ENCODE results near the gene KCNQ5. TPM values are rescaled to one million over a fixed set of nuclear protein-coding genes. Genes with fewer than 3 reads are reported as not detected.

Gene KCNQ5
- total and polyA plus RNA-seq, 12 donors = 0.10 to 3.6 (median 0.52) TPM

GRCh38 chr6:73174646-73175045, 552.8 kb downstream of the KCNQ5 start:
- Histone ChIP-seq H3K36me3 (replicated peaks in 1 of 2) (no peaks in the 10 kb centered on the region), H3K4me3 (no peak overlapping the region), H3K27ac (no peak overlapping the region), H3K4me1 (replicated peaks in 1 of 2) (no peaks in the 10 kb centered on the region), H3K27me3 (no peaks in the 10 kb centered on the region), H3K9me3 (replicated peaks in 1 of 3) (no peaks in the 10 kb centered on the region)
- TF ChIP-seq POLR2A (IDR thresholded peaks at IDR 0.05) (no peak), CTCF (IDR thresholded peaks at IDR 0.05) (no peak)
- WGBS, 4 donors = 73 to 83% (median 80%) methylated on average over 4 of the region's 4 CpGs
- intact Hi-C loops (cut with DNase I) = loop anchor here in 1 of 2 donors (10.0 kb wide), 1 partner anchor 760 kb away; no protein-coding TSS in a partner anchor
- no peak for DNase-seq

DNA sequence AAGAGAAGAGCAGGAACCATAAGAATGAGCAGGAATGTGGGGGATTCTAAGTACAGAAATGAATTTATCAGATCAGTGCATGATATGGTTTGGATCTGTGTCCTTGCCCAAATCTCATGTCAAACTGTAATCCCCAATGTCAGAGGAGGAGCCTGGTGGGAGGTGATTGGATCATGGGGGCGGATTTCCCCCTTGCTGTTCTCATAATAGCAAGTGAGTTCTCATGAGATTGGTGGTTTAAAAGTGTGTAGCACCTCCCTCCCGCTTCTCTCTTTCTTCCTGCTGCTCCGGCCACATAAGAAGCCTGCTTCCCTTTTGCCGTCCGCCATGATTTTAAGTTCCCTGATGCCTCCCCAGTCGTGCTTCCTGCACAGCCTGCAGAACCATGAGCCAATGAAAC, 554.2 kb downstream of the KCNQ5 start:
- Histone ChIP-seq H3K9me3 (replicated peaks in 1 of 3) (no peaks in the 10 kb centered on the region), H3K36me3 (replicated peaks in 1 of 2) (no peaks in the 10 kb centered on the region), H3K4me1 (replicated peaks in 1 of 2) (no peaks in the 10 kb centered on the region), H3K27ac (no peak overlapping the region), H3K4me3 (no peak overlapping the region), H3K27me3 (no peaks in the 10 kb centered on the region)
- intact Hi-C loops (cut with DNase I) = loop anchor here in 1 of 2 donors (10.0 kb wide), 1 partner anchor 761 kb away; no protein-coding TSS in a partner anchor
- DNase-seq = no peak
- TF ChIP-seq POLR2A (IDR thresholded peaks at IDR 0.05) (no peak), CTCF (IDR thresholded peaks at IDR 0.05) (no peak)
- 65 to 67% (median 66%) methylated on average over 6 of the region's 6 CpGs for WGBS, 4 donors

- Histone ChIP-seq H3K27ac (no peak overlapping the region), H3K36me3 (replicated peaks in 1 of 2) (no peaks in the 10 kb centered on the region), H3K27me3 (no peaks in the 10 kb centered on the region), H3K4me3 (no peak overlapping the region), H3K4me1 (replicated peaks in 1 of 2) (no peaks in the 10 kb centered on the region), H3K9me3 (replicated peaks in 1 of 3) (no peaks in the 10 kb centered on the region)
- intact Hi-C loops (cut with DNase I) = loop anchor here in 1 of 2 donors (10.0 kb wide), 1 partner anchor 763 kb away; no protein-coding TSS in a partner anchor
- TF ChIP-seq POLR2A (IDR thresholded peaks at IDR 0.05) (no peak), CTCF (IDR thresholded peaks at IDR 0.05) (no peak)
- DNase-seq = no peak
- 52 to 70% (median 63%) methylated on average over 5 of the region's 5 CpGs for WGBS, 4 donors
These were observed 555.5 kb downstream of the KCNQ5 start for GRCh38 chr6:73177221-73177944.

GRCh38 chr6:73180076-73180738, 558.3 kb downstream of the KCNQ5 start:
- Histone ChIP-seq H3K27me3 (no peaks in the 10 kb centered on the region), H3K36me3 (replicated peaks in 1 of 2) (no peaks in the 10 kb centered on the region), H3K4me1 (replicated peaks in 1 of 2) (no peaks in the 10 kb centered on the region), H3K27ac (no peak overlapping the region), H3K9me3 (replicated peaks in 1 of 3) (no peaks in the 10 kb centered on the region), H3K4me3 (no peak overlapping the region)
- intact Hi-C loops (cut with DNase I) = no loop called here
- TF ChIP-seq CTCF (IDR thresholded peaks at IDR 0.05) = no peak
- no peak for TF ChIP-seq POLR2A (IDR thresholded peaks at IDR 0.05)
- DNase-seq = no peak
- 66 to 75% (median 72%) methylated on average over 6 of the region's 6 CpGs for WGBS, 4 donors
